HepG2 (cell line): Measurements from ENCODE around the gene PGS1. TPM values are rescaled to one million over a fixed set of nuclear protein-coding genes. Genes with fewer than 3 reads are reported as not detected.

Experiments
- ATF3 ChIP-seq: sonication (generic); formaldehyde crosslinking; IDR thresholded peaks from 2 replicates; pipeline ENCODE4 v1.4.0; 2020; ENCODE audit warnings: missing genetic modification reagents
- ATF7 ChIP-seq, 2 experiments: fragments of 450-650 bp in 1 of 2; sonication (generic) in 1 of 2; formaldehyde crosslinking in 1 of 2; IDR thresholded peaks; 2 replicates each; pipeline versions ENCODE4 v1.4.0 to v1.6.1; 2016 to 2020; ENCODE audit warnings: antibody characterized with exemption in 1 of 2, mild to moderate bottlenecking in 1 of 2, missing genetic modification reagents in 1 of 2
- BCL6 ChIP-seq: IDR thresholded peaks from 2 replicates; pipeline ENCODE4 v1.6.1; 2016; ENCODE audit warnings: missing genetic modification reagents, missing compliant biosample characterization
- CBX1 ChIP-seq: IDR thresholded peaks from one replicate; pipeline ENCODE4 v1.6.1; 2016; ENCODE audit warnings: antibody characterized with exemption, low read depth
- IKZF1 ChIP-seq: fragments of 450-650 bp; IDR thresholded peaks from 2 replicates; pipeline ENCODE4 v1.7.1; 2016
- LCORL ChIP-seq, 2 experiments: fragments of 450-650 bp in 1 of 2; sonication (generic) in 1 of 2; formaldehyde crosslinking in 1 of 2; IDR thresholded peaks; 2 replicates each; pipeline versions ENCODE4 v1.5.0 to v1.6.1; 2017 to 2020; ENCODE audit warnings: antibody characterized with exemption in 1 of 2, missing genetic modification reagents in 1 of 2
- MAF1 ChIP-seq: sonication (generic); formaldehyde crosslinking; IDR thresholded peaks from 2 replicates; pipeline ENCODE4 v1.5.0; 2020; ENCODE audit warnings: missing genetic modification reagents, borderline replicate concordance
- MED13 ChIP-seq: sonication (generic); formaldehyde crosslinking; IDR thresholded peaks from 2 replicates; pipeline ENCODE4 v1.5.0; 2020; ENCODE audit warnings: missing genetic modification reagents
- NFYC ChIP-seq: IDR thresholded peaks from 2 replicates; pipeline ENCODE4 v1.6.1; 2016; ENCODE audit warnings: missing genetic modification reagents, missing compliant biosample characterization
- PHF8 ChIP-seq: sonication (generic); formaldehyde crosslinking; IDR thresholded peaks from 2 replicates; pipeline ENCODE4 v1.5.0; 2020; ENCODE audit warnings: missing genetic modification reagents
- POLR2AphosphoS2 ChIP-seq: IDR thresholded peaks from 2 replicates; pipeline ENCODE4 v1.6.1; 2011; ENCODE audit warnings: low read depth, low read length, improper control_type of control experiment
- RAD21 ChIP-seq: fragments of 450-650 bp; formaldehyde crosslinking; IDR thresholded peaks from 2 replicates; pipeline ENCODE4 v1.5.0; 2020; ENCODE audit warnings: mild to moderate bottlenecking
- TEF ChIP-seq: sonication (generic); formaldehyde crosslinking; IDR thresholded peaks from 2 replicates; pipeline ENCODE4 v1.5.0; 2020; ENCODE audit warnings: missing genetic modification reagents
- TRIM22 ChIP-seq: fragments of 450-650 bp; IDR thresholded peaks from 2 replicates; pipeline ENCODE4 v1.6.1; 2017
- ZBTB7A ChIP-seq: sonication (generic); formaldehyde crosslinking; IDR thresholded peaks from 2 replicates; pipeline ENCODE4 v1.8.0; 2022; ENCODE audit warnings: mild to moderate bottlenecking, missing genetic modification reagents
- ZFY ChIP-seq: sonication (generic); formaldehyde crosslinking; IDR thresholded peaks from 2 replicates; pipeline ENCODE4 v1.4.0; 2020; ENCODE audit warnings: missing genetic modification reagents
- ZNF234 ChIP-seq: sonication (generic); formaldehyde crosslinking; conservative IDR thresholded peaks from 2 replicates; pipeline ENCODE4 v1.5.1; 2020; ENCODE audit warnings: mild to moderate bottlenecking, missing genetic modification reagents
- ZNF263 ChIP-seq: sonication (generic); formaldehyde crosslinking; IDR thresholded peaks from 2 replicates; pipeline ENCODE4 v1.4.0; 2020; ENCODE audit warnings: missing genetic modification reagents
- ZNF615 ChIP-seq: sonication (generic); formaldehyde crosslinking; IDR thresholded peaks from 2 replicates; pipeline ENCODE4 v1.5.0; 2020; ENCODE audit warnings: mild to moderate bottlenecking, missing genetic modification reagents, borderline replicate concordance
- ZNF773 ChIP-seq: sonication (generic); formaldehyde crosslinking; IDR thresholded peaks from 2 replicates; pipeline ENCODE4 v1.4.0; 2020; ENCODE audit warnings: missing genetic modification reagents, borderline replicate concordance
- ZNF782 ChIP-seq: sonication (generic); formaldehyde crosslinking; IDR thresholded peaks from 2 replicates; pipeline ENCODE4 v1.4.0; 2020; ENCODE audit warnings: missing genetic modification reagents, mild to moderate bottlenecking, borderline replicate concordance
- ZSCAN25 ChIP-seq: sonication (generic); formaldehyde crosslinking; IDR thresholded peaks from 2 replicates; pipeline ENCODE4 v1.8.0; 2022; ENCODE audit warnings: mild to moderate bottlenecking, missing genetic modification reagents
- ZXDC ChIP-seq: sonication (generic); formaldehyde crosslinking; IDR thresholded peaks from 2 replicates; pipeline ENCODE4 v1.5.0; 2020; ENCODE audit warnings: mild to moderate bottlenecking, missing genetic modification reagents
- polyA plus RNA-seq, 8 experiments: library from polyadenylated mRNA; depleted of rRNA in 3 of 8; stranded (reverse) in 7 of 8; unstranded in 1 of 8; fragments of >200 nt; fragmentation: Illumina TruSeq in 4 of 8; extraction: Trizol in 4 of 8; gene quantifications; 2 replicates each; pipeline versions ENCODE4 v1.2.1 to v1.2.3, GENCODE V29; 2011 to 2016; ENCODE audit warnings: low read depth in 4 of 8, missing spikeins in 1 of 8, mixed read lengths in 1 of 8; ENCODE audit not compliant: insufficient read depth in 1 of 8
- total RNA-seq, 5 experiments: library from RNA; depleted of rRNA; stranded (reverse); fragments of >200 nt; fragmentation: Illumina TruSeq; extraction: Trizol; gene quantifications; 2 replicates each; pipeline ENCODE4 v1.2.3, GENCODE V29; 2016; ENCODE audit warnings: low read depth in 1 of 5
- TF ChIP-seq, protein P1 (sequence below): sonication (generic); formaldehyde crosslinking; IDR thresholded peaks from 2 replicates; pipeline ENCODE4 v1.4.0; 2020; ENCODE audit warnings: missing genetic modification reagents
- TF ChIP-seq, protein P2 (sequence below): sonication (generic); formaldehyde crosslinking; IDR thresholded peaks from 2 replicates; pipeline ENCODE4 v1.4.0; 2020; ENCODE audit warnings: mild to moderate bottlenecking, missing genetic modification reagents

Gene PGS1
- total and polyA plus RNA-seq, 2 of the 13 experiments (the other 11 are each of a cell fraction or from before 2014, with no cell fraction given) = 25.9 to 31.5 TPM

GRCh38 chr17:78351449-78352006 is 26.9 kb upstream of the PGS1 start (continued):
- TF ChIP-seq LCORL (IDR thresholded peaks at IDR 0.05) = no peak
- TF ChIP-seq LCORL (CRISPR knock-in tag; IDR thresholded peaks at IDR 0.05) = 0 out of 2 replicates have a peak, but pooled peaks have one; percentile 26
- TF ChIP-seq RAD21 = no peak
- TF ChIP-seq ZNF773 = no peak
- TF ChIP-seq NFYC (CRISPR knock-in tag) = no peak
- TF ChIP-seq ZNF234 (CRISPR knock-in tag) = no peak
- no peak for TF ChIP-seq ZNF615 (CRISPR knock-in tag)
- no peak for TF ChIP-seq ZNF782 (CRISPR knock-in tag)
- no peak for TF ChIP-seq ZSCAN25
- TF ChIP-seq ZFY (CRISPR knock-in tag) = peak; percentile 7; the same call in 1 of the 2 replicates
- TF ChIP-seq ZBTB7A (CRISPR knock-in tag) = no peak
- TF ChIP-seq TRIM22 = no peak
- no peak for TF ChIP-seq ATF3 (CRISPR knock-in tag)
- TF ChIP-seq ATF7 (IDR thresholded peaks at IDR 0.05) = no peak
- TF ChIP-seq ATF7 (CRISPR knock-in tag; IDR thresholded peaks at IDR 0.05) = no peak
- TF ChIP-seq PHF8 (CRISPR knock-in tag) = no peak
- peak; percentile 75 for TF ChIP-seq BCL6 (CRISPR knock-in tag)
- no peak for TF ChIP-seq ZXDC (CRISPR knock-in tag)
- no peak for TF ChIP-seq CBX1
- TF ChIP-seq POLR2AphosphoS2 = no peak
- no peak for TF ChIP-seq MAF1 (CRISPR knock-in tag)
- TF ChIP-seq ZNF263 (CRISPR knock-in tag) = peak; percentile 84
- no peak for TF ChIP-seq MED13
- no peak for TF ChIP-seq IKZF1
- TF ChIP-seq, protein P1, sequence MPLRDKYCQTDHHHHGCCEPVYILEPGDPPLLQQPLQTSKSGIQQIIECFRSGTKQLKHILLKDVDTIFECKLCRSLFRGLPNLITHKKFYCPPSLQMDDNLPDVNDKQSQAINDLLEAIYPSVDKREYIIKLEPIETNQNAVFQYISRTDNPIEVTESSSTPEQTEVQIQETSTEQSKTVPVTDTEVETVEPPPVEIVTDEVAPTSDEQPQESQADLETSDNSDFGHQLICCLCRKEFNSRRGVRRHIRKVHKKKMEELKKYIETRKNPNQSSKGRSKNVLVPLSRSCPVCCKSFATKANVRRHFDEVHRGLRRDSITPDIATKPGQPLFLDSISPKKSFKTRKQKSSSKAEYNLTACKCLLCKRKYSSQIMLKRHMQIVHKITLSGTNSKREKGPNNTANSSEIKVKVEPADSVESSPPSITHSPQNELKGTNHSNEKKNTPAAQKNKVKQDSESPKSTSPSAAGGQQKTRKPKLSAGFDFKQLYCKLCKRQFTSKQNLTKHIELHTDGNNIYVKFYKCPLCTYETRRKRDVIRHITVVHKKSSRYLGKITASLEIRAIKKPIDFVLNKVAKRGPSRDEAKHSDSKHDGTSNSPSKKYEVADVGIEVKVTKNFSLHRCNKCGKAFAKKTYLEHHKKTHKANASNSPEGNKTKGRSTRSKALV = no peak
- TF ChIP-seq, protein P2, sequence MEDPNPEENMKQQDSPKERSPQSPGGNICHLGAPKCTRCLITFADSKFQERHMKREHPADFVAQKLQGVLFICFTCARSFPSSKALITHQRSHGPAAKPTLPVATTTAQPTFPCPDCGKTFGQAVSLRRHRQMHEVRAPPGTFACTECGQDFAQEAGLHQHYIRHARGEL = no peak
- no peak for TF ChIP-seq TEF
